A549 (cell line): ENCODE measurements around the gene KCNG4. TPM values are rescaled to one million over a fixed set of nuclear protein-coding genes. Genes with fewer than 3 reads are reported as not detected.
A peak's percentile ranks its signal among the peaks of the same experiment; 100 is the strongest.

Experiments
- ATAC-seq, 2 experiments: fragments of 200-7000 bp in 1 of 2; fragments of >200 bp in 1 of 2; cut with Nextera tagmentation in 1 of 2; cut with Tn5 transposase in 1 of 2; 3 replicates each; pipeline versions ENCODE4 v1.8.0 to v1.9.1; 2018 to 2020; ENCODE audit warnings: mild to moderate bottlenecking in 1 of 2, moderate library complexity in 1 of 2
- CTCF ChIA-PET: fragments of 300-600 bp; sonication (Branson Sonifier 250); formaldehyde crosslinking; extraction: SDS; loops from one replicate; lab custom pipeline; 2021; ENCODE audit warnings: antibody characterized with exemption, inconsistent platforms; lab: Yijun Ruan, JAX
- POLR2A ChIA-PET: fragments of 350-600 bp; formaldehyde crosslinking; extraction: SDS; loops from one replicate; lab custom pipeline; 2021; ENCODE audit warnings: antibody characterized with exemption, inconsistent platforms; lab: Yijun Ruan, JAX
- DNase-seq, 2 experiments: peaks; one replicate each; pipeline versions ENCODE4 v3.0.0 to v3.0.0-alpha.2; 2011 to 2016; ENCODE audit warnings: low read depth in 1 of 2, low spot score in 1 of 2
- FAIRE-seq: peaks from 2 replicates; lab custom pipeline; 2011; peaks lifted over from hg19 to GRCh38; lab: Jason Lieb, UNC
- H3K27ac ChIP-seq, 2 experiments: fragments of >200 bp; sonication (Bioruptor Twin); formaldehyde crosslinking; 3 replicates each; pipeline ENCODE4 v1.5.1; 2016 to 2017
- H3K4me1 ChIP-seq: fragments of >200 bp; sonication (Bioruptor Twin); formaldehyde crosslinking; 3 replicates; pipeline ENCODE4 v1.6.1; 2016
- H3K4me2 ChIP-seq: fragments of >200 bp; sonication (Bioruptor Twin); formaldehyde crosslinking; 3 replicates; pipeline ENCODE4 v1.6.1; 2016
- H3K4me3 ChIP-seq: fragments of >200 bp; sonication (Bioruptor Twin); formaldehyde crosslinking; 3 replicates; pipeline ENCODE4 v1.5.1; 2016
- H3K9me3 ChIP-seq: fragments of >200 bp; sonication (Bioruptor Twin); formaldehyde crosslinking; 3 replicates; pipeline ENCODE4 v1.6.1; 2016
- BCL3 ChIP-seq: fragments of >200 bp; sonication (Bioruptor Twin); formaldehyde crosslinking; IDR thresholded peaks from 3 replicates; pipeline ENCODE4 v1.6.1; 2016
- CBX2 ChIP-seq: fragments of 200-600 bp; sonication (generic); IDR thresholded peaks from 2 replicates; pipeline ENCODE4 v1.6.1; 2016; ENCODE audit warnings: low read depth, mild to moderate bottlenecking, borderline replicate concordance
- CHD2 ChIP-seq: fragments of 150-350 bp; IDR thresholded peaks from 2 replicates; pipeline ENCODE4 v1.6.1; 2014; ENCODE audit warnings: low read length; ENCODE audit not compliant: partially characterized antibody
- CHD4 ChIP-seq: fragments of 200-600 bp; sonication (generic); IDR thresholded peaks from 2 replicates; pipeline ENCODE4 v1.6.1; 2016; ENCODE audit warnings: antibody characterized with exemption, mild to moderate bottlenecking, borderline replicate concordance
- EP300 ChIP-seq, 2 experiments: fragments of >200 bp; sonication (Bioruptor Twin); formaldehyde crosslinking; IDR thresholded peaks; 2 replicates in 1 of 2; 3 replicates in 1 of 2; pipeline ENCODE4 v1.6.1; 2016 to 2017
- FOXS1 ChIP-seq: fragments of 250-450 bp; sonication (Bioruptor Pico); IDR thresholded peaks from 2 replicates; pipeline ENCODE4 v1.5.0; 2020; ENCODE audit warnings: mild to moderate bottlenecking, moderate library complexity
- HDAC2 ChIP-seq: fragments of 200-600 bp; sonication (generic); IDR thresholded peaks from 2 replicates; pipeline ENCODE4 v1.6.1; 2016
- HES2 ChIP-seq: fragments of >200 bp; sonication (Bioruptor Twin); formaldehyde crosslinking; IDR thresholded peaks from 2 replicates; pipeline ENCODE4 v1.6.1; 2016
- PBX3 ChIP-seq: IDR thresholded peaks from 2 replicates; pipeline ENCODE4 v1.6.1; 2012
- RAD21 ChIP-seq, 2 experiments: fragments of >200 bp in 1 of 2; sonication (Bioruptor Twin) in 1 of 2; formaldehyde crosslinking in 1 of 2; IDR thresholded peaks in 1 of 2; conservative IDR thresholded peaks in 1 of 2; 2 replicates in 1 of 2; 3 replicates in 1 of 2; pipeline ENCODE4 v1.6.1; 2012 to 2018; ENCODE audit warnings: inconsistent platforms in 1 of 2
- RARB ChIP-seq: fragments of 250-450 bp; sonication (Bioruptor Pico); IDR thresholded peaks from 2 replicates; pipeline ENCODE4 v1.8.0; 2021; ENCODE audit warnings: mild to moderate bottlenecking, moderate library complexity
- REST ChIP-seq: fragments of 200-600 bp; sonication (generic); IDR thresholded peaks from 2 replicates; pipeline ENCODE4 v1.6.1; 2016; ENCODE audit warnings: antibody characterized with exemption, mild to moderate bottlenecking, moderate library complexity
- RNF2 ChIP-seq: fragments of 200-600 bp; sonication (generic); IDR thresholded peaks from 2 replicates; pipeline ENCODE4 v1.6.1; 2016; ENCODE audit warnings: low read depth, mild to moderate bottlenecking, antibody characterized with exemption, moderate library complexity, borderline replicate concordance
- WGBS: methylation state at CpG from one replicate; pipeline ENCODE4 v1.1.6; 2017; ENCODE audit errors: missing lambda C conversion rate; 5-methylcytosine and 5-hydroxymethylcytosine counted together
- polyA plus RNA-seq, 4 experiments: library from polyadenylated mRNA; depleted of rRNA in 3 of 4; stranded (reverse); fragments of >200 nt; fragmentation: RNase III in 1 of 4; extraction: RNeasy Plus Mini Kit Qiagen cat#74134 plus additional on column Dnase treatment in 1 of 4; gene quantifications; 2 replicates in 3 of 4; 3 replicates in 1 of 4; pipeline ENCODE4 v1.2.3, GENCODE V29; 2011 to 2017
- TF ChIP-seq, protein P1 (sequence below): fragments of 250-450 bp; sonication (Bioruptor Pico); IDR thresholded peaks from 2 replicates; pipeline ENCODE4 v1.5.0; 2021; ENCODE audit warnings: mild to moderate bottlenecking, moderate library complexity, borderline replicate concordance

Gene KCNG4
- polyA plus RNA-seq, 2 of the 4 experiments (the other 2 are of a cell fraction), result not detected

GRCh38 chr16:84274515-84274914 lies 34.7 kb upstream of the KCNG4 start (continued):
- TF ChIP-seq HES2 (no peak), CHD4 (no peak), EP300 (IDR thresholded peaks at IDR 0.05) (no peak), RNF2 (no peak), CHD2 (no peak), RARB (CRISPR knock-in tag) (no peak), CBX2 (no peak)
- TF ChIP-seq, protein P1, sequence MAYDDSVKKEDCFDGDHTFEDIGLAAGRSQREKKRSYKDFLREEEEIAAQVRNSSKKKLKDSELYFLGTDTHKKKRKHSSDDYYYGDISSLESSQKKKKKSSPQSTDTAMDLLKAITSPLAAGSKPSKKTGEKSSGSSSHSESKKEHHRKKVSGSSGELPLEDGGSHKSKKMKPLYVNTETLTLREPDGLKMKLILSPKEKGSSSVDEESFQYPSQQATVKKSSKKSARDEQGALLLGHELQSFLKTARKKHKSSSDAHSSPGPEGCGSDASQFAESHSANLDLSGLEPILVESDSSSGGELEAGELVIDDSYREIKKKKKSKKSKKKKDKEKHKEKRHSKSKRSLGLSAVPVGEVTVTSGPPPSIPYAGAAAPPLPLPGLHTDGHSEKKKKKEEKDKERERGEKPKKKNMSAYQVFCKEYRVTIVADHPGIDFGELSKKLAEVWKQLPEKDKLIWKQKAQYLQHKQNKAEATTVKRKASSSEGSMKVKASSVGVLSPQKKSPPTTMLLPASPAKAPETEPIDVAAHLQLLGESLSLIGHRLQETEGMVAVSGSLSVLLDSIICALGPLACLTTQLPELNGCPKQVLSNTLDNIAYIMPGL (CRISPR knock-in tag), result no peak

GRCh38 chr16:84272740-84273320 lies 33.0 kb upstream of the KCNG4 start:
- TF ChIP-seq FOXS1 (CRISPR knock-in tag) (no peak), BCL3 (no peak), CHD4 (no peak), HDAC2 (no peak), RAD21 (conservative IDR thresholded peaks at IDR 0.05 in 1 of 2, IDR thresholded peaks at IDR 0.05 in 1 of 2) (no peak), PBX3 (no peak)
- 2% methylated on average over 1 of the region's 1 CpG for WGBS
- POLR2A ChIA-PET, result no interaction called here
- FAIRE-seq, result no peak
- Histone ChIP-seq H3K9me3 (no peaks in the 10 kb centered on the region), H3K4me2 (no peak overlapping the region), H3K4me1 (no peaks in the 10 kb centered on the region), H3K4me3 (no peak overlapping the region), H3K27ac (no peak overlapping the region)
- ATAC-seq, result no peak
- CTCF ChIA-PET, result interaction anchor here (0.9 to 17.8 kb wide), 3 partner anchors 7 to 211 kb away, joined by 3 to 245 read pairs (median 9); no protein-coding TSS in a partner anchor
- DNase-seq, result no peak

DNA sequence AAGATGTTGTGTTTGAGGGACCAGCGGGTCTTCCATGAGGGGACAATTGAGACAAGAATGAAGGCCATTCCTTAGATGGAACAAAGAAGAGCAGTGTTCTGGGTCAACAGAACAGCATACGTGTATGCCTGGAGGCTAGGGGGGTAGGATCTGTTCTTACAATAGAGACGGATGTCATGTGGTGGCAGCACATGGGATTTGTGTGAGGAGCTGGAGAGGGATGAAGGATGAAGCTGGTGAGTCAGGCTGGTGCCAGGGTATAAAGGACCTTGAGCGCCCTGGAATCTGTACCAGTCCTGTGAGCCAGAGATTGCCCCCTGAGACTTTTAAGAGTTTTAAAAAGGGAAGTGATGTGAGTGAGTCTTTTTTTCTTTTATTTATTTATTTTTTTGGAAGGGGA lies 32.1 kb upstream of the KCNG4 start:
- 25% methylated on average over 4 of the region's 4 CpGs for WGBS
- Histone ChIP-seq H3K4me3 (no peak overlapping the region), H3K9me3 (no peaks in the 10 kb centered on the region), H3K4me1 (no peaks in the 10 kb centered on the region), H3K27ac (no peak overlapping the region), H3K4me2 (no peak overlapping the region)
- ChIA-PET CTCF (interaction anchor here (1.0 to 17.8 kb wide), 4 partner anchors 8 to 234 kb away, joined by 3 to 245 read pairs (median 6); no protein-coding TSS in a partner anchor), POLR2A (no interaction called here)
- TF ChIP-seq CHD4 (no peak), REST (no peak), HES2 (no peak)
- ATAC-seq (peak in 1 of 2 experiments; percentile 44; a peak in 2 of 6 replicates), DNase-seq (no peak), FAIRE-seq (no peak)
